ENCODE results near the gene SPG7.

SPG7 gene

GRCh38 chr16:89489040-89489897 is 18.9 kb upstream of the SPG7 start:
- DNase-seq = peak; percentile 78 to 82

DNA sequence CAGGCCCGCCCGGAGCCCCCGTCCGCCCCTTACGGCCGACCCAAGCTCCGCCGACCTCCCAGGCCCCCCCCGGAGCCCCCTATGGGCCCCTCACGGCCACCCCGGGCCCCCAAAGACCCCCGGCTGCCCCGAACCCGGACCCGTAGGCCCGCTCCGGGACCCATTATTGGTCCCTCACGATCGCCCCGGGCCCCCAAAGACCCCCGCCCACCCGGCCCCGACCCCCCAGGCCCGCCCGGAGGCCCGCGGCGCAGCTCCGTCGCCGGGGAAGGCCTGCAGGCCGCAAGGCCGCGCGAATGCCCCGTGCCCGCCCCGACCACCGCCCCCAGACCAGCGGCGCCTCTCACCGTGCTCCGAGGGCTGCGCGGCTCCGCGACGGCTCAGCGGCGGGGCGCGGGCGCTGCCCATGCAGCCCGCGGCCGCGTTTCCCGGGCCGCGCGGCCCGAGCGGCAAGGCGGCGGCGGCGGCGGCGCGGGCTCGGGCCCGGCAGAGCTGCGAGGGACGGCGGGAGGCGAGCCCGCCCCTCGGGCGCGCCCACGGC is 18.2 kb upstream of the SPG7 start:
- peak in 1 of 2 donors; percentile 23 for DNase-seq

DNA sequence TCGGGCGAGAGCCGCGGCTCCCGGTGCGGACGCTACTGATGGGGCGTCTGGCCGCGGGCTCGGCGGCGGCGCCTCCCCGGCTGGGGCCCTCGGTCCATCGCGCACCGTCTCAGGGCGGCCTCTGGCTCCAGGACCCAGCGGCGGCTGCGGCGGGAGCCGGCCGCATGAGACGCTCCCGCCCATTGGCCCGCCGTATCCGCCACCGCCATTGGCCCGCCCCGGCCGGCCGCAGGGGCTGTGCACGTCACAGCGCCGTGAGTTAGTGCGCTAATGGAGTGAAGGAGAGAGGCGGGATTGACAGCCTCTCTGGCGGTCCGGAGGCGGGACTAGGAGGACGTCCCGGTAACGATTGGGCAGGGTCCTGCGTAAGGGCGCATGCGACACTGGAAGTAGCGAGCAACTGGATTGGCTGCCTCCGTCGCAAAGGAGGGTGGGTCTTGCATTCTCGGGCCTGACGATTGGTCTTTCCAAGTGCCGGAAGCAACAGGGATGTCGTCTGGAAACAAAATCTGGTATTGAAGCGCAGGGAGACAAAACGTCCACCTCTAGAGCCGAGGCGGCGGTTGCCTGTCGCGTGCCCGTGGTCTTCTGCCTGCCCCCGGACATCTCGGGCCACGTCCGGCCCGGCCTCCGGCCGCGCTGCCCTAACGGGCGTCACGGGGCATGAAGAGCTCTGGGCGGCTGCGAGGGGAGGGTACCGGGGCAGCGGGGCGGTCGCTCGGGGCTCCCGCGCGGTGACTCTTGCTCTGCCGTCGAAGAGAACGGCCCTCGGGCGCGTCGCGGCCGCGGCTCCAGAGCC is 17.6 kb upstream of the SPG7 start, which contains the start of gene ANKRD11:
Gene ANKRD11, minus strand, starts transcription at position 123 of the 799 bp plus-strand sequence. CDS start 173,542 bp downstream, outside the sequence.
- DNase-seq = peak; percentile 97 to 98

- DNase-seq = no peak
These were observed 16.8 kb upstream of the SPG7 start for GRCh38 chr16:89491238-89491869.

GRCh38 chr16:89491974-89492687 is 16.1 kb upstream of the SPG7 start:
- no peak for DNase-seq

DNA sequence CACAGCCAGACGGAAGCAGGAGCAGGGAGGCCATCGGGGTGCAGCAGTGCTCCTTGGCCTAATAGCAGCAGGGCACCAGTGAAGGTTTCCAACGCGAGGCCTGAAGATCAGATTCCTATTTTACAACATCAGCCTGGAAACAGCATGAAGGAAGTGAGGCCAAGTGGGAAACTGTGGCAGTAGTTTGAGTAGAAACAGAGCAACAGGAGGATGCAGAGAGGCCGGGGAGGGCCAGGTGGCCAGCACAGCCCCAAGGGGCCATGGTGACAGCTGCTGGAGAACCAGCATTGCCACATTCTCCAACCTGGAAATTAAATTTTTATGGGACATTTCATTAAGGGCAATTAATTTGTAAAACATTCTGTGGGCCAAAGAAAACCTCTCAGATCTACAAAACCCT is 14.4 kb upstream of the SPG7 start:
- no peak for DNase-seq

GRCh38 chr16:89495121-89495520 is 13.1 kb upstream of the SPG7 start:
- DNase-seq = no peak

GRCh38 chr16:89498839-89499238 is 9.4 kb upstream of the SPG7 start:
- no peak for DNase-seq

GRCh38 chr16:89499767-89500166 is 8.4 kb upstream of the SPG7 start:
- DNase-seq = no peak

DNA sequence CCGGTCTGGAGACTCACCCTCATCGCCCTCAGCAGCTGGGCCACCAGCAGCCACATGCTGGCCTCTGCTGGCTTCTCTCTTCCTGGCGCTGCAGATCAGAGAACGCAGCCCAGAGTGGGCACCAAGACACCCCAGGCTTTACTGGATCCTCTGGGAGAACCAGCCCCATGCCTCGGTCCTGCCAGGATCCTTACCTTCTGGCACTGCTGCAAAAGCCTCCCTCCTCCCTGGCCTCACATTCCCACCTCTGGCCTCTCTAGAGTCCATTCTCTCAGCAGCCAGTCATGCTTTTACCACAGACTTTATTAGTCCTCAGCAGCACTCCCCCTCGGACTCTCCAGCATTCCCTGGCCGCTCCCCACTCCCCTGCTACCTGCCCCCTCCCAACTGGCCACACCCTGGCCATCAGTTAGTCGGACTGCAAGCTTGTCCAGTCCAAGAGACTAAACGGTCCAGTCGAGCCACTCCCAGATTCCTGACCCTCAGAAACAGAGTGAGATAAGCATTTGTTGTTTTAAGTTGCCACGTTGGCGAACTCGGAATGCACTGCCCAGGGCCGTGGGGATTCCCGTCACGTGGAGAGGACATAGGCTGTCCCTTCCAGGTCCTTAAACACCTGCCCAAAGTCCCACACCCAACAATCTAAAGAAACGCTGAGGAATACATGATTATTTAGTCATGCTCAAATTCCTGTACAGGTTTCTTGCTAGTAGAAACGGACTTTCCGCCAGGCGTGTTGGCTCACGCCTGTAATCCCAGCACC is 5.9 kb upstream of the SPG7 start:
- no peak for DNase-seq

DNA sequence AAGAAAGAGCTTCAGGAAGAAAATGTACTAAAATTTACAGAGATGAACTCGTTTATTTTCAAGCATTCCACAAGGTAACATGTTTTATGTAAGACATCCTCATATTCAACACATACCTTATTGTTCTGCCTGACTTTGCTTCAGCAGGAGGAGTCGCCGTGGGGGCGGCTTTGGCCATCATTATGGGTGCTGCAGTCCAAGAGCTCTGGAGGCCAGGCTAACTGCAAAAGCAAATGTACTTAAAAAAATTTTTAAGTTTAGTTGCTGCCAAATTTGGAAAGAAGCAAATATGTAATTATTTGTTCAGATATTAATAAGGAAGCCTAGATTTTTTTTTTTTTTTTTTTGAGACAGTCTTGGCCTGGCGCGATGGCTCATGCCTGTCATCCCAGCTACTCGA is 4.1 kb upstream of the SPG7 start:
- DNase-seq = no peak

DNA sequence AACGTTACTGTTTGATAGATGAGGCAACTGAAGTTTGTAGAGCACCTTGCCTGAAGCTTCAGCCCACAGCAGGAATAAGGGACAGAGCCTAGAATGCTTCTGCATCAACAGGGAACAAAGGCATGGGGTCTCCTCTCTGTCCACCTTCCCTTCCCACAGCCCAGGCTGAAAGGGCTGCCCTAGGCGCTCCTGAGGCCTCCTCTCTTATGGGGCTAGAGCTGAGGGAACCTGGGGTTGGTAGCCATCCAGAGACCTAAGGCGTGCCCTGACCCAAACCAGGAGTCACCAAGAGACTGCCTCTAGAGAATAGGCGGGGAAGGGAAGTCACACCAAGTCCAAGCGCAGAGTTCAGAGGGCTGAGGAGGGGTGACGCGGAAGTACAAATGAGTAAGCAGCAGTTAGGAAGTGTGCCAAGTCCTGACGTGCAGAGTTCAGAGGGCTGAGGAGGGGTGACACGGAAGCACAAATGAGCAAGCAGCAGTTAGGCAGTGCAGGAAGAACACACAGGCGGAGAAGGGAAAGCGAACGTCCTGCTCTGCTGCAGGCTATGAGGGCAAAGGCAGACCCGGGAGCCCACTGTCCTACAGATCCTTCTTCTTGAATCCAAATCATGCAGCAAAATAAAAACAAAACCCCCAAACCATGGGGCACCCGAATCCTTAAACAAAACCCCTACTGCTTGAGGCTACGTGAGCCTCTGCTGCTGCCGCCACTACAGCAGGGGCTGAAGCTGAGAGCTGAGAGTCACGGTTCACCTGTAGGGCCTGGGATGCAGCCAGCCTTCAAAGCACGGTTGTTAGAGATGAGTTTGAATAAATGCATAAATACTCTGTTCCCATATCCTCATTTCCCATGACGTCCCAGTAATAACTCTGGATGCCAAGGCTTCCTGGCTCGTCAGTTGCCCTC is 2.7 kb upstream of the SPG7 start:
- DNase-seq = peak; percentile 85 to 88

GRCh38 chr16:89506113-89506504 is 2.1 kb upstream of the SPG7 start:
- DNase-seq = no peak

DNA sequence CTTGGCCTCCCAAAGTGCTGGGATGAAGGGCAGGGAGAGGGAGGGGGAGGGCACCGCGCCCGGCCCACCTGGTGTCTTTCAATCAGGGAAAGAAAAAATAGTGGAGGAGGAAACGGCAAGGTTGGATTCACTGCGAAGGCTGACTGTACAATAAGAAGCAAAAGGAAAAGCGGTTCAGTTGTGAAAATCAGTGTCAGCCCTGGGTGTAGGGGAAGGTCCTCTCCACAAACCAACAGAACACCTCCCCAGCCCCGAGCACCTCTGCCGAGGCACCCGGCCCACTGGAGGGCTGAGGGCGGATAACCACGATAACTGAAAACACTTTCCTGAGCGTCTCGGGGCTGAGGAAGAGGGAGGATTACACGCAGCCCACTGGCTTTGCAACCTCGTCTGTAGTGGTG is 1.4 kb upstream of the SPG7 start:
- peak in 1 of 2 donors; percentile 32 for DNase-seq

- no peak for DNase-seq
These were observed 879 bp upstream of the SPG7 start for GRCh38 chr16:89507214-89507833.

DNA sequence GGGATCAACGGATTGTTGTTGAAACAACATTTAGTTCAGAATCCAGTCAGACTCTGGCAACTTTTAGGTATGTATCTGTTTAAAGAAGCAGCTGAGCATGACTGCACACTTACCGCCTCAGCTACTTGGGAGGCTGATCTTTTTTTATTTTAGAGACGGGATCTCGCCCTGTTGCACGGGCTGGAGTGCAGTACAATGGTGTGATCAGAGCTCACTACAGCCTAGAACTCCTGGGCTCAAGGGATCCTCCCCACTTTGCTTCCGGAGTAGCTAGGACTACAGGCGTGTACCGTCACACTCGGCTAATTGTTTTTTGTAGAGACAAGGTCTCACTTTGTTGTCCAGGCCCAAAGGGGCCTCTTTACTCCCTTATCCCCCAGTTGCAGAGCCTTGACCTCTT is 2.3 kb downstream of the SPG7 start:
- DNase-seq = no peak

DNA sequence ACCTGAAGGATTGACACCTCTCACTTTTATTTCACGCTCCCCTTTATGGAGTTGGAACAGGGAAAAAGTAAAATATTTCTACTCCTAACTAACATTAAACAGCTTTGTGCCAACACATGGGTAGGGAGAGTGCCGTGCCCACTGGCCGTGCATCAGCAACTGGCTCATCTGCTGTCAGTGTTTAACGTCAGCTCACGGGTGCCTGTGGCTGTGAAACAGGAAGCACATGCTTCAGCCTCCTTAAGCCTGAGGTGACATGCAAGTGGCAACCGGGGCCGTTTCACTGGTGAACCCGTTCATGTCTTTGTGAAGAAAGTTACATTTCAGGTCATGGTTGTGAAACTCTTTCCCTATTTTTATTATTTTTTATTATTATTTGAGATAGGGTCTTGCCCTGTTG is 3.2 kb downstream of the SPG7 start:
- DNase-seq = no peak

DNA sequence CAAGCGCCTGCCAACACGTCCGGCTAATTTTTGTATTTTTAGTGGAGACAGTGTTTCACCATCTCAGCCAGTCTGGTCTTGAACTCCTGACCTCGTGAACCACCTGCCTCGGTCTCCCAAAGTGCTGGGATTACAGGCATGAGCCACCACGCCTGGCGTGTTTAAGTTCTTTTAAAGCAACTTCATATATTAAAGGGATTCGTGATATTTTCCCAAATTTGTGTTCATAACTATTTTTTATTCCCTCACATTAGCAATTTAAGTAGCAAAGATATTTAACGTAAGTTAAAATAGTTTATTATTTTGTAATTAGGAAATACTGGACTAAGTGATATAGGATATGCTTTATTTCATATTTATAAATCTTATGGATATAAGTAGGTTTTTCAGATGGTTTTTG is 4.2 kb downstream of the SPG7 start:
- no peak for DNase-seq

DNA sequence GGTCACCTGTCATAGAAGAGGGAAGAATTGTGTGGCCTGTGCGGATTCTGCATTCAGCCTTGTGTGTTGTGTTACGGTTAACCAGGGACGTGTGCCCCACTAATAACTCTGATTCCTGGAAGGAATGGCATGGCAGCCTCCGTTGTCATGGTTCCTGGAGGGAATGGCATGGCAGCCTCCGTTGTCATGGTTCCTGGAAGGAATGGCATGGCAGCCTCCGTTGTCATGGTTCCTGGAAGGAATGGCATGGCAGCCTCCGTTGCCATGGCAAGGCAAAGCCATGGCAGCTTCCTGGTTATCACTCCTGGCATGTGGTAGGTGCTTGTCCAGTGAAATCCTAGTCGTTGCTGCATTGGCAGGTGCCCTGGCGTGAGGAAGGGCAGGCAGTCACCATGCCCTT is 8.9 kb downstream of the SPG7 start:
- no peak for DNase-seq

- no peak for DNase-seq
These were observed 11.7 kb downstream of the SPG7 start for GRCh38 chr16:89519881-89520280.
